GM11168 (cell line): ENCODE results near the gene CSNK1G1.

Source experiments
- in situ Hi-C: fragments of 300-500 bp; cut with MboI; formaldehyde crosslinking; loops from one replicate; pipeline ENCODE4 v1.12.0; 2022; ENCODE audit warnings: low sequenced_read_pairs; ENCODE audit not compliant: unreplicated experiment

CSNK1G1 gene

DNA sequence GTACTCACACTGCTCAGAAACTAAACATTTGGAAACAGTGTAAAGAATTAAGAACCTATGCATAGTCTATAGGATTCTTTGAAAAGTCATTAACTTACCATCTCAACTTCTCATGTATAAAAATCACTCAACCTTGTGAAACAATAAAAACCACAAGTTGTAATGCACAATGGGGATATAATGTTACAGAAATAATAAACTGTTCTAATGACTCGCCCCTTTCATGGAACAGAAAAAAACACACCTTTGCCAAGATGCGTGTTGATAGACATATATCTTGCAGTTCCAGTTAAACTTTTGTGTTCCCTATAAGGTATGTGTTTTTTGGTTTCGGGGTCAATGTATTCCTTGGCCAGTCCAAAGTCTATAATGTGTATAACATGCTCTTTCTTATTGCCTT lies 142.3 kb downstream of the CSNK1G1 start:
- in situ Hi-C loops, result no loop called here

DNA sequence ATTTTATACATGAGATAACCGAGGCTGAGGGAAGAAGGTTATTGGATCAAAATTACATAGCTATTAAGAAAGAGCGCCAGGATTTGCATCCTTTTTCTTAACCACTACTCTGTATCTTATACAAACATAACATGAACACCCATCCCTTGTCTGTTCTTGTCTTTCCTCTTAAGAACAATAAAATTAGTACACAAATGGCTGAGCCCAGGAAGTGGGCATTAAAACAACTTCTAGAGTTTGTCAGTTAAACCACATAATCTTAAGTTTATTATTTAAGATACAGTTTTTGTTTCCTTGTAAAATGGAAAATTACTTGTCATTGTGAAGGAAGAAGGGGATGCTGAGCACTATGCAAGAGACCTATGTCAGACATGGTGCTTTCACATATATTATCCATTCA lies 144.3 kb downstream of the CSNK1G1 start:
- in situ Hi-C loops, result no loop called here

GRCh38 chr15:64210371-64210770 lies 145.6 kb downstream of the CSNK1G1 start:
- in situ Hi-C loops, result no loop called here

- in situ Hi-C loops, result loop anchor here (10.0 kb wide), 1 partner anchor 155 kb away; no protein-coding TSS in a partner anchor
These were observed 146.2 kb downstream of the CSNK1G1 start for GRCh38 chr15:64209680-64210334.

DNA sequence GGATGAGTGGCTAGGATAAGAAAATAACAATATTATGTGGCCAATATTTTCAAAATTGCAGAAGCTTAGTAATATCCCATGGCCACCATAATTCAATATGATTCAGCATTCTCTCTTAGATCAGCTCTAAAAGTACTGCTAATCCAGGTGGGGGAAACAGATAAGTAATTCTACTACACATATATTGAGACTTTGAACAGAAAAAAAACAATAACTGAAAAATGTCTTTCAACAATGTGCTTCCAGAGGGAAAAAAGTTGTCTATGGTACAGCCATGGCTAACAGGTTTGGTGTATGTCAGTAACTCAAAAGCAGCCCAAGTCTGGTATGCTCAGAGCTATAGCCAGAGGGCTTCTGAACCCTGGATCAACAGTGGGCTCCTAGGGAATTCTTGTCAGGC lies 150.8 kb downstream of the CSNK1G1 start:
- in situ Hi-C loops, result loop anchor here (10.0 kb wide), 1 partner anchor 160 kb away; no protein-coding TSS in a partner anchor

GRCh38 chr15:64197425-64197824 lies 158.5 kb downstream of the CSNK1G1 start:
- in situ Hi-C loops, result no loop called here

- in situ Hi-C loops, result no loop called here
These were observed 162.0 kb downstream of the CSNK1G1 start for GRCh38 chr15:64193971-64194370.

DNA sequence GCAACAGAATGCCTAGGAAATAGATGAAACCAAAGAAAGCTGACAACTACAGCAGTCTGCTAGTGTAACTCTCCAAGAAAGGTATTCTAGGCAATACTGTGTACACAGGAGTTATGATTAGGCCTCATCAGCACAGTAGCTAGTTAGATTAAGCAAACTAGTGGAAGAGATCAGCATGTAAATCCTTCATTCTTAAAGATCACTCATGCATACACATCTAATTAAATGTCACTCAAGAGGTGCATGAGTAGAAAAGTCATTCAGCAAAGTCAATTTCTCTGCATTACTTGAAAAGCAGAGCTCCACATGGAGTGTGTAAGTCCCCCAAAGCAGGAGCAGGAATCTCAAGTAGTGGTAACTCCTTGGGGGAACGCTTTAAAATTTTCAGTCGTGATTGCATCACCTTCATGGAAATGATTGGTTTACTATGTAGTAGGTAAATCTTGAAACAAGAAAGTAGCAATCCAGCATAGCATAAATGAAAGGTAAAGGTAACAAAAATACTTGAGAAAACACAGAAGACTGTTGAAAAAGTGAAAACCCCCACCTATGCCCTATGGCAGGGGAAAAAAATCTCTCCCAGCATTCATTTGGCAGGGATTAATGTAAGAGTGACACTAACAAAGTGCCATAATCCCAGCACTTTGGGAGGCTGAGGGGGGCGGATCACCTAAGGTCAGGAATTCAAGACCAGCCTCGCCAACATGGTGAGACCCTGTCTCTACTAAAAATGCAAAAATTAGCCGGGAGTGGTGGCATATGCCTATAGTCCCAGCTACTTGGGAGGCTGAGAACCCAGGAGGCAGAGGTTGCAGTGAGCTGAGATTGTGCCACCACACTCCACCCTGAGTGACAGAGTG lies 163.8 kb downstream of the CSNK1G1 start:
- in situ Hi-C loops, result no loop called here

DNA sequence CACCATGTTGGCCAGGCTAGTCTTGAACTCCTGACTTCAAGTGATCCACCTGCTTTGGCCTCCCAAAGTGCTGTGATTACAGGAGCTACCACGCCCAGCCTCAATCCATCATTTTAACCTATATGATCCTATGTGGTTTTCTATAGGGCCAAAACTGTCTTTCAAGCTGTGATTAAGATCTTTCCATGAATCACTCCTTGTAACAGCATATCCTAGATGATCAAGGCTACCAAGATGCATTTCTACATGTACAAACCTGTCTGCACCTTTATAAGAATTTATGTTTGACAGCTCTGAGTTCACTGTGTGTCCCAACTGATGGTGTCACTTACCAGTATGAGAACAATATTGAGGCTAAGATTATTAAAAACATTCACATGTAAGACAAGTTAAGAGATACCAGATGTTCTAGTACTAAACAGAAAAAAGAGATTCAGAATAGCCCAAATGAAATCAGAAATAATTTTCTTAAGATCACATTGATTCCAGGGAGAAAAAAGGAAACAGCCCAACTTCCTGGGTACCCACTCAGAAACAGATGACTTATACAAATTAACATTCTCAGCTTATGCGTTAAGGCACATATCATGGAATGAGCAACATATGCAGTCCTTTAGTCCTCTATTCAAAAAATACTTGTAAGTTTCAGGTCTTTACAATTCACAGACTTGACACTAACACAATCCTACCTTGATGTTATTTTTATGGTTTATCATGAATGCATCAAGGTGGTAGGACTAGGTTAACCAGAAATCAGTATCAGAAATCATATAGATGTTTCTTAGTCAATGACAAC lies 168.4 kb downstream of the CSNK1G1 start:
- in situ Hi-C loops, result no loop called here

GRCh38 chr15:64185146-64185911 lies 170.6 kb downstream of the CSNK1G1 start:
- in situ Hi-C loops, result no loop called here

- in situ Hi-C loops, result no loop called here
These were observed 173.1 kb downstream of the CSNK1G1 start for GRCh38 chr15:64182859-64183370.

DNA sequence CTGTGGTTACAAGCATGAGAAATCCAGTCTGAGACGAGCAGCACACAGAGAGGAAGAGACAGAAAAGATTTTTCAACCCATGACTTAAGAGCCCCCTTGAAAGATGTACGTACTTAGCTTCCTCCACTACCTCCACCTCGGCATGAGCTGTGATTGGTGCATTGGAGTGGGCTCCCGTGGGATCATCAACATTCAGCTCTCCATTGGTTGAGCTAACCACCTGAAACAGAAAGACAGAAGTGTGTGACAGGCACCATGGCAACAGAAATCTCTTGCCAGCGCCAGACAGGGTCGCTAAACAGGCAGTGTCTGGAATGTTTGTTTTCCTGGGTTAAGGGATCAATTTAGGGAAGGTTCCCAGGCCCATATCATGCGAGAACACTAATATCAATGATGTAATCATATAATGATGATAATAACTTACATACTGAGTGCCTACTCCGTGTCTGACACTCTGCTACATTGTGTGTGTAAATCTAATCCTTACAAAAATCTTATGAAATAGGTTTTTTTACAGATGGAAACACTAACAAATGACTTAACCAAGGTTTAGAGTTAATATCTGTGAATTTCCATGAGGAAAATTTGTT lies 175.6 kb downstream of the CSNK1G1 start:
- in situ Hi-C loops, result no loop called here

DNA sequence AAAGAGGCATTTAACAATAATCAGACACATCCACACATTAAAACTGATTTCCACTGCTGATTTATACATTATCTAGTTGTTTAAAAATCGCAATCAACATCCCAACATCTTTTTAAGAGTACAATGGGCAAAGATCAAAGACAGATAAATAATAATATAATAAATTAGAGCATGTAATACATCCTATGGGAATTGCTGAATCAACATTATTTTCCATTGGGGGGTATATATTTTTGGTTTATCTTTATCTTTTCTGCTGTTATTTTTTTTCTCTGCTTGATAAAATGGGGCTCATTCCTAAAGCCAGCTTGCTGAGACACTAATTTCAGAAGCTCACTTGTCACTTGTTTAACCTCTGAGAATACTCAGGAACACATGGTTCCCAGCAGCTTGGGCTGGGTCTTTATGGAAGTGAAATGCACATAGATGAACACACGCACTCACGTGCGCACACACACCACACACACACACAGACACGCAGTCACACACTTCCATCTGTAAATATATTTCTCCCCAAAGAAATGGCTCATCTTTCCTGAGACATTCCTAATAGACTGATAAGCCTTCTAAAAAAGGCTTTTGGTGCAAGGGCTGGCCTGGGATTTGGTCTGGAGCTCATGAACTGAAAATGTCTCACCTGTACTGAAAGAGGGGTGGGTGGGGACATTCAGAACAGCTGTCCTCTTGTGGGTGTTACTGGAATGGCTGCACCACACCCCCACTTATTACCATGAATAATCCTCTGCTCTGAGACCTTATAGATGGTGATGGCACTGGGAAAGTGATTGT lies 189.7 kb downstream of the CSNK1G1 start:
- in situ Hi-C loops, result no loop called here

- in situ Hi-C loops, result no loop called here
These were observed 191.5 kb downstream of the CSNK1G1 start for GRCh38 chr15:64164436-64164835.

- in situ Hi-C loops, result no loop called here
These were observed 192.2 kb downstream of the CSNK1G1 start for GRCh38 chr15:64163659-64164362.

DNA sequence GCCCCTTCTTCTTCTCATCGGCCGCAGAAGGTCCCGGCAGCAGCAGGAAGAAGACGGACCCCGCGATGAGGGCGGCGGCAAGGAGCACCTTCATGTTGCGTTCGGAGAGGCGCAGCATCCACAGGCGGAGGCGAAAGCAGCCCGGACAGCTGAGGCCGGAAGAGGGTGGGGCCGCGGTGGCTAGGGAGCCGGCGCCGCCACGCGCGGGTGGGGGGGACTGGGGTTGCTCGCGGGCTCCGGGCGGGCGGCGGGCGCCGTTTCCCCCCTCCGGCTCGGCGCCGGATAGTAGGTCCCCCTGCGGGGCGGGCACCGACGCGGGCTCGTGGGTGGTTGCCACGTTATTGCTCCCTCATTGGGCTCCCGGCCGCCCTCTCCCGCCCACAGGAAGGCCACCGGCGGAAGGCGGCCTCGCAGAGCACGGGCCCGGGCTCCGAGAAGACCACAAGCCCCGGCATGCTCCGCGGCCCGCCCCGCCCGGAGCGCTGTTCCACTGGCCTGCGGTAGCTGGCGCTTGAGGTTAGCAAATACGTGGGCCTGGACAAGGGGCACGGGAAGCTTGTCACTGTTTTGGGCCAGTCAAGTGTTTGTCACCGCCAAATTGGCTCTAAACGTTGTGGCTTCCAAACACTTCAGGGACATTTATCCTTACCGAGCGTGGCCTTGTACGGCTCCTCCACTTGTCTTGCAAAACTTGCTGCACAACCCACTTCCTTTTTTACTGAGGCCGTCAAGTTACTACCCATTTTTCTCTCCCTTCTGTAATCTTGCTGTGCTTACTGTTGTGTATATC lies 192.9 kb downstream of the CSNK1G1 start, which contains the start of gene PPIB:
PPIB (minus strand) TSS at position 154 of the 790 bp plus-strand sequence; CDS start at position 118, 36 bp downstream.
- in situ Hi-C loops, result no loop called here

DNA sequence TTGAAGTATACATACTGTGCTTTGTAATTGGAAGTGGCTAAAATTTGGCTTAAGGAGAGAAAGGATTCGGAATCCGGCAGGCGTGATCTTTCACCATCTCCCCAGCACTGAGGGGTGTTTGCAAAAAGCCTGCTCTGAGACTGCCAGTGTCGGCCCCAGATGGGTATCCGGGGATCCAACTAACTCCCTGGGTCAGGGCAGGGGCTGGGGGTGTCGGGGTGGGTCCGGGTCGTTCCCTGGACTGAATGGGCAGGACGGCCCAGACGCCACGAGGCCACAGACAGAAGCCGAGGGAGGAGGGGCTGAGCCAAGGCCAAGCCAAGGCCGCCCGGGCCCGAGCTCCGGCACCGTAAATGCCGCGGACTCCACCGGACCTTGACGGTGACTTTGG lies 193.5 kb downstream of the CSNK1G1 start:
- in situ Hi-C loops, result no loop called here
